Measurements from ENCODE around the gene CCT3.
A peak's percentile ranks its signal among the peaks of the same experiment; 100 is the strongest.

CCT3 gene

DNA sequence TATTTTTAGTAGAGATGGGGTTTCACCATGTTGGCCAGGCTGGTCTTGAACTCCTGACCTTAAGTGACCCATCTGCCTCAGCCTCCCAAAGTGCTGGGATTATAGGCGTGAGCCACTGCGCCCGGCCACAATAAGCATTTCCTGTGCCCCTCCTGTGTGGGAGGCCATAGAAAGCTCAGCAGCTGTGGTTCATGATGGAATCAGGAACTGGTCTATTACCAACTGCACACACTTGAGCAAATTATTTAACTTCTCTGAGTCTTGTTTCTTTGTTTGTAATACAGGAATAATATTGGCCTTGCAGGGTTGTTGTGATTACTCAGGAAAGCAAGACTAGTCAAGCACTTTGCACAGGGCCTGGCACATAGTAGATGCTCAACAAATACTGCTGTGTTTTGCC, 45.9 kb upstream of the CCT3 start:
- Histone ChIP-seq H3K4me2 (ENCODE audit: insufficient read depth, low read length) (no peak overlapping the region), H4K20me1 (ENCODE audit: insufficient read depth, low read length) (no peaks in the 10 kb centered on the region), H3K27me3 (ENCODE audit: insufficient read depth, low read length, poor library complexity) (no peaks in the 10 kb centered on the region), H2AFZ (ENCODE audit: low read depth, low read length) (0 out of 2 replicates have a peak overlapping the region, but pooled peaks have one; percentile 10), H3K9me3 (ENCODE audit: insufficient read depth, low read length, severe bottlenecking) (no peaks in the 10 kb centered on the region), H3K9ac (ENCODE audit: low read depth, low read length) (no peak overlapping the region), H3K79me2 (ENCODE audit: insufficient read depth, low read length) (no peaks in the 10 kb centered on the region), H3K4me1 (ENCODE audit: insufficient read depth, low read length) (peaks cover 8% of the 10 kb centered on the region), H3K36me3 (ENCODE audit: insufficient read depth, low read length) (no peaks in the 10 kb centered on the region), H3K27ac (ENCODE audit: low read length) (no peak overlapping the region), H3K4me3 (ENCODE audit: low read depth in 1 of 2, low read length in 2 of 2) (no peak overlapping the region)
- ATAC-seq (ENCODE audit: insufficient read depth, low read depth) (no peak), DNase-seq (no peak)
- TF ChIP-seq, protein P1, sequence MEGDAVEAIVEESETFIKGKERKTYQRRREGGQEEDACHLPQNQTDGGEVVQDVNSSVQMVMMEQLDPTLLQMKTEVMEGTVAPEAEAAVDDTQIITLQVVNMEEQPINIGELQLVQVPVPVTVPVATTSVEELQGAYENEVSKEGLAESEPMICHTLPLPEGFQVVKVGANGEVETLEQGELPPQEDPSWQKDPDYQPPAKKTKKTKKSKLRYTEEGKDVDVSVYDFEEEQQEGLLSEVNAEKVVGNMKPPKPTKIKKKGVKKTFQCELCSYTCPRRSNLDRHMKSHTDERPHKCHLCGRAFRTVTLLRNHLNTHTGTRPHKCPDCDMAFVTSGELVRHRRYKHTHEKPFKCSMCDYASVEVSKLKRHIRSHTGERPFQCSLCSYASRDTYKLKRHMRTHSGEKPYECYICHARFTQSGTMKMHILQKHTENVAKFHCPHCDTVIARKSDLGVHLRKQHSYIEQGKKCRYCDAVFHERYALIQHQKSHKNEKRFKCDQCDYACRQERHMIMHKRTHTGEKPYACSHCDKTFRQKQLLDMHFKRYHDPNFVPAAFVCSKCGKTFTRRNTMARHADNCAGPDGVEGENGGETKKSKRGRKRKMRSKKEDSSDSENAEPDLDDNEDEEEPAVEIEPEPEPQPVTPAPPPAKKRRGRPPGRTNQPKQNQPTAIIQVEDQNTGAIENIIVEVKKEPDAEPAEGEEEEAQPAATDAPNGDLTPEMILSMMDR (IDR thresholded peaks at IDR 0.05; ENCODE audit: borderline replicate concordance, extremely low read depth, low read length, poor library complexity, severe bottlenecking): no peak
- TF ChIP-seq EZH2 (IDR thresholded peaks at IDR 0.05; ENCODE audit: borderline replicate concordance, low read depth, low read length, severe bottlenecking): no peak

DNA sequence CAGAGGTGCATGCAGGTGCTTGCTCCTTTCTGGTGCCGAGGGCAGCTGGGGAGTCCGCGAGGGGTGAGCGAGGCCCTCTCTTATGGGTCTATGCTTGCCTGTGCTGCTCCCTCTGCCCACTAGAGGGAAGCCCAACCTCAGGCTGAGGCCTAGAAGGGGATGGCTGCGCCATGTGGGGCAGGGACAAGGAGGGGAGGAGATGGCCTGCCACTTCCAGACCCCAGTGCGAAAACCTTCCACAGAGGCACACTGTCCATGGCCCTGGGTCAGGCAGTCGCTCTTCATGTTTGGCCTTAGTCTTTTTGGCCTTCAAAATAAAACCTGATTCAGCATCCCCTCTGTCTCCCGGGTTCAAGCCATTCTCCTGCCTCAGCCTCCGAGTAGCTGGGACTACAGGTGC, 44.9 kb upstream of the CCT3 start:
- H3K27me3 ChIP-seq (ENCODE audit: insufficient read depth, low read length, poor library complexity): no peaks in the 10 kb centered on the region
- DNase-seq (peak; percentile 74), ATAC-seq (ENCODE audit: insufficient read depth, low read depth) (peak; percentile 91)
- H3K4me3 ChIP-seq (ENCODE audit: low read depth in 1 of 2, low read length in 2 of 2): no peak overlapping the region
- no peaks in the 10 kb centered on the region for H3K9me3 ChIP-seq (ENCODE audit: insufficient read depth, low read length, severe bottlenecking)
- H3K4me1 ChIP-seq (ENCODE audit: insufficient read depth, low read length): peaks cover 8% of the 10 kb centered on the region
- no peak overlapping the region for H3K27ac ChIP-seq (ENCODE audit: low read length)
- H3K9ac ChIP-seq (ENCODE audit: low read depth, low read length): no peak overlapping the region
- TF ChIP-seq, protein P1 (IDR thresholded peaks at IDR 0.05; ENCODE audit: borderline replicate concordance, extremely low read depth, low read length, poor library complexity, severe bottlenecking): peak; percentile 88
- no peak for TF ChIP-seq EZH2 (IDR thresholded peaks at IDR 0.05; ENCODE audit: borderline replicate concordance, low read depth, low read length, severe bottlenecking)
- H3K79me2 ChIP-seq (ENCODE audit: insufficient read depth, low read length): no peaks in the 10 kb centered on the region
- no peak overlapping the region for H3K4me2 ChIP-seq (ENCODE audit: insufficient read depth, low read length)
- H2AFZ ChIP-seq (ENCODE audit: low read depth, low read length): no peak overlapping the region
- H4K20me1 ChIP-seq (ENCODE audit: insufficient read depth, low read length): no peaks in the 10 kb centered on the region
- H3K36me3 ChIP-seq (ENCODE audit: insufficient read depth, low read length): no peaks in the 10 kb centered on the region

DNA sequence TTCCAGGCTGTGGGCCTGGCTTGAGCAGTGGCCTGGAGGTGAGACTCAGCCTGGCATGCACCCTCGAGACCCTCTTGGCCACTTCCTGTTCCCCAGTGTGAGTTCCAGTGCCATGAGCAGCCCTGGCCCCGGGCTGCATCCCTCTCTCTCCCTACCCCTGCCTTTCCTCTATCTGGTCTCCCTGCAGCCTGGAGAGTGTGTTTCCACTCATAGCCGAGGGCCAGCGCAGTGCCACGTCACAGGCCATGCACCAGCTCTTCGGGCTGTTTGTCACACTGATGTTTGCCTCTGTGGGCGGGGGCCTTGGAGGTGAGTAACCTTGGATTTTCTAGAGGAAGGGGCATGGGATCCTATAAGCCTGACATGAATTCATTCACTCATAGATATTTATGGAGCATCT, 44.5 kb upstream of the CCT3 start:
- Histone ChIP-seq H3K27me3 (ENCODE audit: insufficient read depth, low read length, poor library complexity) (no peaks in the 10 kb centered on the region), H3K4me3 (ENCODE audit: low read depth in 1 of 2, low read length in 2 of 2) (no peak overlapping the region), H3K36me3 (ENCODE audit: insufficient read depth, low read length) (no peaks in the 10 kb centered on the region), H2AFZ (ENCODE audit: low read depth, low read length) (no peak overlapping the region), H4K20me1 (ENCODE audit: insufficient read depth, low read length) (no peaks in the 10 kb centered on the region), H3K9ac (ENCODE audit: low read depth, low read length) (no peak overlapping the region), H3K27ac (ENCODE audit: low read length) (no peak overlapping the region), H3K79me2 (ENCODE audit: insufficient read depth, low read length) (no peaks in the 10 kb centered on the region), H3K4me2 (ENCODE audit: insufficient read depth, low read length) (no peak overlapping the region), H3K4me1 (ENCODE audit: insufficient read depth, low read length) (peaks cover 8% of the 10 kb centered on the region), H3K9me3 (ENCODE audit: insufficient read depth, low read length, severe bottlenecking) (no peaks in the 10 kb centered on the region)
- DNase-seq (no peak), ATAC-seq (ENCODE audit: insufficient read depth, low read depth) (no peak)
- TF ChIP-seq EZH2 (IDR thresholded peaks at IDR 0.05; ENCODE audit: borderline replicate concordance, low read depth, low read length, severe bottlenecking): no peak
- TF ChIP-seq, protein P1 (IDR thresholded peaks at IDR 0.05; ENCODE audit: borderline replicate concordance, extremely low read depth, low read length, poor library complexity, severe bottlenecking): no peak

Measured in DND-41 (cell line).